Measurements from ENCODE around the gene KIF26B.
A peak's percentile ranks its signal among the peaks of the same experiment; 100 is the strongest.

DNA sequence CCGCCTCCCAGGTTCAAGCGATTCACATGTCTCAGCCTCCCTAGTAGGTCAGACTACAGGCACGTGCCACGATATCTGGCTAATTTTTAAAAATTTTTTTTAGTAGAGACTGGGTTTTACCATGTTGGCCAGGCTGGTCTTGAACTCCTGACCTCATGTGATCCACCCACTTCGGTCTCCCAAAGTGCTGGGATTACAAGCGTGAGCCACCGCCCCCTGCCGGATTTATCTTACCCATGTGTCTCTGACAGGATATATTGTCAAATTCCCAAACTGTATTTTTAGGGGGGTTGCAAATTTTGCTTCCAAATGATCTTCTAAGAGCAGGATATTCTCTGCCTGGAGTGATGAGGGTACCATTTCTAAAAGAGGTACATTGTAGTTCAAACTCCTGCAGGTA is 74.3 kb downstream of the KIF26B start:
- peak; percentile 34; the same call in 1 of the 2 replicates for TF ChIP-seq CTCF (conservative IDR thresholded peaks at IDR 0.05; ENCODE audit: low read depth, low read length)
- no peak for TF ChIP-seq EZH2 (IDR thresholded peaks at IDR 0.05; ENCODE audit: low read length, unreplicated experiment)
